Measurements from ENCODE around the gene PPID. TPM values are rescaled to one million over a fixed set of nuclear protein-coding genes. Genes with fewer than 3 reads are reported as not detected.

Gene PPID
- total and polyA plus RNA-seq, 2 of the 13 experiments (the other 11 are each of a cell fraction or from before 2014, with no cell fraction given) = 15.4 to 63.4 TPM

DNA sequence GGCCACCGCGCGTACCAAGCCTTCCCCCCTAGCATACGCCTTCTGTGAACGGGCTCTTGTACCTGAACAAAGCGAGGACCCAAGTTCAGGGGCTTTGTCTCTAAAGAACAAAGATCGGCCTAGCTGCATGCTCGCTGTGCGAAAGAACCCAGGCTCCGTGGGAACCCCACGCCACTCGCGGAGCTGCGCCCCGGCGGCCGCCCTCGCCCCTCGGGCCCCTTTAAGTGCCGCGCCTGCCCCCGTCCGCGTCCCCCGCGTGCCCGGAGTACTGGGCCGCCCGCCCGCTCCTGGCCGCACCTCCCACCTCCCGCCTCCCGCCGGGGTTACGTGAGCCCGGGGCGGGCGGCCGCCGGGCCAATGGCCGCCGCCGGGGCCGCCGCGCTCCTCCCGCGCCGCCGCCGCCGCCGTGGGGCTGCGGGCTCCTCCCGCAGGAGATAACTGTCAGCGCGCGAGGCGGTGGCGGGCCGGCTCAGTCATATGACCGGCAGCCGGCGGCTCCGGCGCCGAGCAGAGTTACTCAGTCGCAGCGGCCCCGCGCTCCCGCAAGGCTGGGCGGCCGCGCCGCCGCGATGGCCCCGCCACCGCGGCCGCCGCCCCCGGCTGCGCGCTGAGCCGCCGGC lies 45.5 kb upstream of the PPID start, which contains the start of gene FNIP2 (continued):
- TF ChIP-seq, protein P1, sequence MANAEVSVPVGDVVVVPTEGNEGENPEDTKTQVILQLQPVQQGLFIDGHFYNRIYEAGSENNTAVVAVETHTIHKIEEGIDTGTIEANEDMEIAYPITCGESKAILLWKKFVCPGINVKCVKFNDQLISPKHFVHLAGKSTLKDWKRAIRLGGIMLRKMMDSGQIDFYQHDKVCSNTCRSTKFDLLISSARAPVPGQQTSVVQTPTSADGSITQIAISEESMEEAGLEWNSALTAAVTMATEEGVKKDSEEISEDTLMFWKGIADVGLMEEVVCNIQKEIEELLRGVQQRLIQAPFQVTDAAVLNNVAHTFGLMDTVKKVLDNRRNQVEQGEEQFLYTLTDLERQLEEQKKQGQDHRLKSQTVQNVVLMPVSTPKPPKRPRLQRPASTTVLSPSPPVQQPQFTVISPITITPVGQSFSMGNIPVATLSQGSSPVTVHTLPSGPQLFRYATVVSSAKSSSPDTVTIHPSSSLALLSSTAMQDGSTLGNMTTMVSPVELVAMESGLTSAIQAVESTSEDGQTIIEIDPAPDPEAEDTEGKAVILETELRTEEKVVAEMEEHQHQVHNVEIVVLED (CRISPR knock-in tag; IDR thresholded peaks at IDR 0.05; ENCODE audit: borderline replicate concordance) = peak; percentile 60; the same call in 1 of the 2 replicates
- peak; percentile 32; the same call in 1 of the 2 replicates for TF ChIP-seq RARA (CRISPR knock-in tag; IDR thresholded peaks at IDR 0.05)
- TF ChIP-seq ARNT2 (CRISPR knock-in tag; IDR thresholded peaks at IDR 0.05; ENCODE audit: low read depth) = peak; percentile 77
- no peak; the same call in 1 of the 2 replicates for TF ChIP-seq RAD21 (CRISPR knock-in tag; IDR thresholded peaks at IDR 0.05)
- TF ChIP-seq, protein P2, sequence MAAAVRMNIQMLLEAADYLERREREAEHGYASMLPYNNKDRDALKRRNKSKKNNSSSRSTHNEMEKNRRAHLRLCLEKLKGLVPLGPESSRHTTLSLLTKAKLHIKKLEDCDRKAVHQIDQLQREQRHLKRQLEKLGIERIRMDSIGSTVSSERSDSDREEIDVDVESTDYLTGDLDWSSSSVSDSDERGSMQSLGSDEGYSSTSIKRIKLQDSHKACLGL (CRISPR knock-in tag; IDR thresholded peaks at IDR 0.05) = no peak
- peak; percentile 60; the same call in 1 of the 2 replicates for TF ChIP-seq ZNF24 (IDR thresholded peaks at IDR 0.05)
- TF ChIP-seq ETV6 (CRISPR knock-in tag; conservative IDR thresholded peaks at IDR 0.05) = no peak
- TF ChIP-seq ZNF790 (CRISPR knock-in tag; IDR thresholded peaks at IDR 0.05; ENCODE audit: borderline replicate concordance) = no peak; the same call in 1 of the 2 replicates
- TF ChIP-seq, protein P3, sequence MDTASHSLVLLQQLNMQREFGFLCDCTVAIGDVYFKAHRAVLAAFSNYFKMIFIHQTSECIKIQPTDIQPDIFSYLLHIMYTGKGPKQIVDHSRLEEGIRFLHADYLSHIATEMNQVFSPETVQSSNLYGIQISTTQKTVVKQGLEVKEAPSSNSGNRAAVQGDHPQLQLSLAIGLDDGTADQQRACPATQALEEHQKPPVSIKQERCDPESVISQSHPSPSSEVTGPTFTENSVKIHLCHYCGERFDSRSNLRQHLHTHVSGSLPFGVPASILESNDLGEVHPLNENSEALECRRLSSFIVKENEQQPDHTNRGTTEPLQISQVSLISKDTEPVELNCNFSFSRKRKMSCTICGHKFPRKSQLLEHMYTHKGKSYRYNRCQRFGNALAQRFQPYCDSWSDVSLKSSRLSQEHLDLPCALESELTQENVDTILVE (CRISPR knock-in tag; IDR thresholded peaks at IDR 0.05) = peak; percentile 71; the same call in 1 of the 2 replicates
- TF ChIP-seq ZNF317 (CRISPR knock-in tag; IDR thresholded peaks at IDR 0.05) = no peak
- TF ChIP-seq PHF5A (CRISPR knock-in tag; IDR thresholded peaks at IDR 0.05; ENCODE audit: low read depth, unreplicated experiment) = no peak
- peak; percentile 78 for TF ChIP-seq ZNF749 (CRISPR knock-in tag; IDR thresholded peaks at IDR 0.05; ENCODE audit: borderline replicate concordance)
- TF ChIP-seq, protein P4, sequence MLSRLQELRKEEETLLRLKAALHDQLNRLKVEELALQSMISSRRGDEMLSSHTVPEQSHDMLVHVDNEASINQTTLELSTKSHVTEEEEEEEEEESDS (CRISPR knock-in tag; IDR thresholded peaks at IDR 0.05; ENCODE audit: borderline replicate concordance) = no peak
- TF ChIP-seq ZIK1 (CRISPR knock-in tag; IDR thresholded peaks at IDR 0.05; ENCODE audit: borderline replicate concordance, low read depth) = peak; percentile 60; the same call in 1 of the 2 replicates
- peak; percentile 85; the same call in 1 of the 2 replicates for TF ChIP-seq ZSCAN21 (CRISPR knock-in tag; IDR thresholded peaks at IDR 0.05; ENCODE audit: borderline replicate concordance)
- TF ChIP-seq, protein P5, sequence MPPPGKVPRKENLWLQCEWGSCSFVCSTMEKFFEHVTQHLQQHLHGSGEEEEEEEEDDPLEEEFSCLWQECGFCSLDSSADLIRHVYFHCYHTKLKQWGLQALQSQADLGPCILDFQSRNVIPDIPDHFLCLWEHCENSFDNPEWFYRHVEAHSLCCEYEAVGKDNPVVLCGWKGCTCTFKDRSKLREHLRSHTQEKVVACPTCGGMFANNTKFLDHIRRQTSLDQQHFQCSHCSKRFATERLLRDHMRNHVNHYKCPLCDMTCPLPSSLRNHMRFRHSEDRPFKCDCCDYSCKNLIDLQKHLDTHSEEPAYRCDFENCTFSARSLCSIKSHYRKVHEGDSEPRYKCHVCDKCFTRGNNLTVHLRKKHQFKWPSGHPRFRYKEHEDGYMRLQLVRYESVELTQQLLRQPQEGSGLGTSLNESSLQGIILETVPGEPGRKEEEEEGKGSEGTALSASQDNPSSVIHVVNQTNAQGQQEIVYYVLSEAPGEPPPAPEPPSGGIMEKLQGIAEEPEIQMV (CRISPR knock-in tag; IDR thresholded peaks at IDR 0.05; ENCODE audit: low read depth) = no peak; the same call in 1 of the 2 replicates
- no peak for TF ChIP-seq RARG (CRISPR knock-in tag; IDR thresholded peaks at IDR 0.05; ENCODE audit: low read depth)
- TF ChIP-seq PPARG (CRISPR knock-in tag; conservative IDR thresholded peaks at IDR 0.05) = no peak
- TF ChIP-seq PAX8 (CRISPR knock-in tag; IDR thresholded peaks at IDR 0.05; ENCODE audit: borderline replicate concordance) = no peak
- TF ChIP-seq FOXM1 (CRISPR knock-in tag; IDR thresholded peaks at IDR 0.05) = no peak
- no peak for TF ChIP-seq MAFF (IDR thresholded peaks at IDR 0.05; ENCODE audit: low read depth, low read length)
- no peak for TF ChIP-seq FOXK1 (CRISPR knock-in tag; IDR thresholded peaks at IDR 0.05; ENCODE audit: borderline replicate concordance, low read depth)
- TF ChIP-seq, protein P6, sequence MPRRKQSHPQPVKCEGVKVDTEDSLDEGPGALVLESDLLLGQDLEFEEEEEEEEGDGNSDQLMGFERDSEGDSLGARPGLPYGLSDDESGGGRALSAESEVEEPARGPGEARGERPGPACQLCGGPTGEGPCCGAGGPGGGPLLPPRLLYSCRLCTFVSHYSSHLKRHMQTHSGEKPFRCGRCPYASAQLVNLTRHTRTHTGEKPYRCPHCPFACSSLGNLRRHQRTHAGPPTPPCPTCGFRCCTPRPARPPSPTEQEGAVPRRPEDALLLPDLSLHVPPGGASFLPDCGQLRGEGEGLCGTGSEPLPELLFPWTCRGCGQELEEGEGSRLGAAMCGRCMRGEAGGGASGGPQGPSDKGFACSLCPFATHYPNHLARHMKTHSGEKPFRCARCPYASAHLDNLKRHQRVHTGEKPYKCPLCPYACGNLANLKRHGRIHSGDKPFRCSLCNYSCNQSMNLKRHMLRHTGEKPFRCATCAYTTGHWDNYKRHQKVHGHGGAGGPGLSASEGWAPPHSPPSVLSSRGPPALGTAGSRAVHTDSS (CRISPR knock-in tag; conservative IDR thresholded peaks at IDR 0.05) = no peak
- no peak for TF ChIP-seq PRPF4 (IDR thresholded peaks at IDR 0.05; ENCODE audit: low read depth, low read length, poor library complexity, severe bottlenecking)

All from HepG2 (cell line).